Measurements from ENCODE around the gene KSR2. TPM values are rescaled to one million over a fixed set of nuclear protein-coding genes. Genes with fewer than 3 reads are reported as not detected.

Gene KSR2
- total and polyA plus RNA-seq, 2 of the 13 experiments (the other 11 are each of a cell fraction or from before 2014, with no cell fraction given): 0.02 TPM; not detected in 1

- TF ChIP-seq GRHL1 (CRISPR knock-in tag; conservative IDR thresholded peaks at IDR 0.05): no peak
- TF ChIP-seq ZBTB3 (CRISPR knock-in tag; IDR thresholded peaks at IDR 0.05; ENCODE audit: borderline replicate concordance, low read depth): no peak
- TF ChIP-seq IKZF4 (CRISPR knock-in tag; IDR thresholded peaks at IDR 0.05; ENCODE audit: borderline replicate concordance, low read depth, not compliant biosample characterization): no peak
- TF ChIP-seq SNAPC2 (CRISPR knock-in tag; IDR thresholded peaks at IDR 0.05): no peak
- TF ChIP-seq ZNF562 (CRISPR knock-in tag; IDR thresholded peaks at IDR 0.05; ENCODE audit: borderline replicate concordance): no peak
- TF ChIP-seq HIVEP1 (CRISPR knock-in tag; IDR thresholded peaks at IDR 0.05): no peak
- TF ChIP-seq SIN3A (IDR thresholded peaks at IDR 0.05; ENCODE audit: borderline replicate concordance, low read depth, low read length): no peak
- TF ChIP-seq RORA (CRISPR knock-in tag; IDR thresholded peaks at IDR 0.05): no peak
- TF ChIP-seq DMAP1 (CRISPR knock-in tag; IDR thresholded peaks at IDR 0.05): no peak
- TF ChIP-seq ZNF17 (CRISPR knock-in tag; IDR thresholded peaks at IDR 0.05): no peak
- TF ChIP-seq FOXC1 (CRISPR knock-in tag; IDR thresholded peaks at IDR 0.05; ENCODE audit: borderline replicate concordance): no peak
- TF ChIP-seq ZNF773 (CRISPR knock-in tag; IDR thresholded peaks at IDR 0.05; ENCODE audit: borderline replicate concordance): no peak
- no peak for TF ChIP-seq PRDM10 (CRISPR knock-in tag; IDR thresholded peaks at IDR 0.05; ENCODE audit: low read depth)
- peak; percentile 59; the same call in 1 of the 2 replicates for TF ChIP-seq ZNF556 (CRISPR knock-in tag; IDR thresholded peaks at IDR 0.05; ENCODE audit: borderline replicate concordance)
- TF ChIP-seq FOXK2 (IDR thresholded peaks at IDR 0.05): no peak
- TF ChIP-seq CREM (IDR thresholded peaks at IDR 0.05): peak; percentile 51; the same call in 1 of the 2 replicates
- TF ChIP-seq CREM (CRISPR knock-in tag; IDR thresholded peaks at IDR 0.05): no peak
- no peak for TF ChIP-seq ZNF891 (CRISPR knock-in tag; IDR thresholded peaks at IDR 0.05)
- TF ChIP-seq, protein P1, sequence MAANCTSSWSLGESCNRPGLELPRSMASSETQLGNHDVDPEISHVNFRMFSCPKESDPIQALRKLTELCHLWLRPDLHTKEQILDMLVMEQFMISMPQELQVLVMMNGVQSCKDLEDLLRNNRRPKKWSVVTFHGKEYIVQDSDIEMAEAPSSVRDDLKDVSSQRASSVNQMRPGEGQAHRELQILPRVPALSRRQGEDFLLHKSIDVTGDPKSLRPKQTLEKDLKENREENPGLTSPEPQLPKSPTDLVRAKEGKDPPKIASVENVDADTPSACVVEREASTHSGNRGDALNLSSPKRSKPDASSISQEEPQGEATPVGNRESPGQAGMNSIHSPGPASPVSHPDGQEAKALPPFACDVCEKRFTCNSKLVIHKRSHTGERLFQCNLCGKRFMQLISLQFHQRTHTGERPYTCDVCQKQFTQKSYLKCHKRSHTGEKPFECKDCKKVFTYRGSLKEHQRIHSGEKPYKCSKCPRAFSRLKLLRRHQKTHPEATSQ (CRISPR knock-in tag; IDR thresholded peaks at IDR 0.05; ENCODE audit: borderline replicate concordance): no peak
These were observed 450.1 kb downstream of the KSR2 start (continued) for GRCh38 chr12:117518594-117519270.

Measured in HepG2 (cell line).